Measurements from ENCODE around the gene ASB6. TPM values are rescaled to one million over a fixed set of nuclear protein-coding genes. Genes with fewer than 3 reads are reported as not detected.
A peak's percentile ranks its signal among the peaks of the same experiment; 100 is the strongest.
"Not testable (repeated sequence)": the region's sequence is repeated elsewhere in the genome, so short reads cannot be mapped to it uniquely, and the experiment has no call there.

ASB6 gene
- total RNA-seq, 2 donors from 2014 or later: 21.9 to 28.7 TPM

GRCh38 chr9:129596541-129597331, 45.2 kb downstream of the ASB6 start:
- H3K27me3 Mint-ChIP-seq: no peaks in the 10 kb centered on the region
- no peaks in the 10 kb centered on the region for H3K36me3 Mint-ChIP-seq (ENCODE audit: low read depth)
- peak; percentile 12 for ATAC-seq
- H3K4me1 Mint-ChIP-seq: peaks cover 30% of the 10 kb centered on the region
- no peaks in the 10 kb centered on the region for H3K9me3 ChIP-seq (ENCODE audit: control insufficient read depth, low read length, poor library complexity, severe bottlenecking)
- no peak for DNase-seq
- H3K4me3 Mint-ChIP-seq: peak overlapping the region; percentile 66
- peak overlapping the region; percentile 47 for H3K27ac Mint-ChIP-seq

- no peaks in the 10 kb centered on the region for H3K36me3 Mint-ChIP-seq (ENCODE audit: low read depth)
- peak overlapping the region; percentile 66 for H3K4me3 Mint-ChIP-seq
- peak overlapping the region; percentile 47 for H3K27ac Mint-ChIP-seq
- no peak for ATAC-seq
- no peaks in the 10 kb centered on the region for H3K9me3 ChIP-seq (ENCODE audit: control insufficient read depth, low read length, poor library complexity, severe bottlenecking)
- no peaks in the 10 kb centered on the region for H3K27me3 Mint-ChIP-seq
- no peak for DNase-seq
- peaks cover 29% of the 10 kb centered on the region for H3K4me1 Mint-ChIP-seq
Measured at GRCh38 chr9:129595903-129596540, 45.9 kb downstream of the ASB6 start.

DNA sequence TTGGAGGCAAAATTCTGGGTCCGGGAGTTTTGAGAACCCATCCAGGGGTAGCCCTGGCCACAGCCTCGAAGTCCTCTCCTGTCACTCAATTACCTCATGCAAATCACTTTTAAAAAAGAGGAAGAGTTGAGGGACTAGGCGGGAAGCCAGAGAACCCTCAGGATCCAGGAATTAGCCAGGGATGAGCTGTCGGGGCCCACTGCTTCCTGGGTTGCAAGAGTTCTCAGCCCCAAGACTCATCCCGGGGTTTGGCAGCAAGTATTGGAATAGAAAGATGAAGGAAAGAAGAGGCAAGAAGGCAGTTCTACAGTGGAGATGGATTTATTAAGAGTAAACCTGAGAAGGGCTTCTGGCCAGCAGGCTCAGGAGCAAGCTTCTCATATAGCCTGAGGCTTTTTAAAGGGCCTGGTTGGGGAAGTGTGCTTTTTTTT, 46.6 kb downstream of the ASB6 start:
- H3K27me3 Mint-ChIP-seq: peaks cover 4% of the 10 kb centered on the region

GRCh38 chr9:129594632-129595031, 47.3 kb downstream of the ASB6 start:
- ATAC-seq (no peak), DNase-seq (no peak)
- H3K27ac Mint-ChIP-seq: no peak overlapping the region
- no peak overlapping the region for H3K4me3 Mint-ChIP-seq
- no peaks in the 10 kb centered on the region for H3K36me3 Mint-ChIP-seq (ENCODE audit: low read depth)
- peaks cover 33% of the 10 kb centered on the region for H3K4me1 Mint-ChIP-seq
- H3K9me3 ChIP-seq (ENCODE audit: control insufficient read depth, low read length, poor library complexity, severe bottlenecking): no peaks in the 10 kb centered on the region
- peaks cover 8% of the 10 kb centered on the region for H3K27me3 Mint-ChIP-seq

More for the DNA sequence above, 46.6 kb downstream of the ASB6 start:
- peak overlapping the region; percentile 47 for H3K27ac Mint-ChIP-seq
- H3K4me3 Mint-ChIP-seq: no peak overlapping the region
- no peak for DNase-seq
- peaks cover 30% of the 10 kb centered on the region for H3K4me1 Mint-ChIP-seq
- H3K36me3 Mint-ChIP-seq (ENCODE audit: low read depth): no peaks in the 10 kb centered on the region
- no peaks in the 10 kb centered on the region for H3K9me3 ChIP-seq (ENCODE audit: control insufficient read depth, low read length, poor library complexity, severe bottlenecking)
- ATAC-seq: no peak

DNA sequence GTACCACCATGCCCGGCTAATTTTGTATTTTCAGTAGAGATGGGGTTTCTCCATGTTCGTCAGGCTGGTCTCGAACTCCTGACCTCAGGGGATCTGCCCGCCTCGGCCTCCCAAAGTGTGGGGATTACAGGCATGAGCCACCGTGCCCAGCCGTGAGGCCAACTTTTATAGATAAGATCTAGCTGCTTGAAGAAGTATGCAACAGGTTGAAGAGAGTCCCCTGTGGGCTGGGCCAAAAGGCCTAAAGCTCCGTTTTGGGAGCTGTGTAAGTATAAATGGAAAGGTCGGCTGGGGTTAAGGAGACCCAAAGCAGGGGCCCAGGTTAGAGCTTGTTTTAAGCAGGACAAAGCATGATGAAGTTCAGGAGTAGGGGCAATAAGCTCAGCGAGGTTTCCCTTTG, 49.2 kb downstream of the ASB6 start:
- ATAC-seq; H3K9me3 ChIP-seq (ENCODE audit: control insufficient read depth, low read length, poor library complexity, severe bottlenecking); H3K36me3 Mint-ChIP-seq (ENCODE audit: low read depth); H3K4me3 Mint-ChIP-seq; DNase-seq: not testable (repeated sequence)
- peaks cover 12% of the 10 kb centered on the region for H3K27me3 Mint-ChIP-seq
- peaks cover 35% of the 10 kb centered on the region for H3K4me1 Mint-ChIP-seq
- H3K27ac Mint-ChIP-seq: peak overlapping the region; percentile 49

GRCh38 chr9:129591916-129592315, 50.0 kb downstream of the ASB6 start:
- Mint-ChIP-seq H3K4me1 (peaks cover 38% of the 10 kb centered on the region), H3K27ac (no peak overlapping the region), H3K4me3 (no peak overlapping the region), H3K27me3 (peaks cover 12% of the 10 kb centered on the region), H3K36me3 (ENCODE audit: low read depth) (no peaks in the 10 kb centered on the region)
- ATAC-seq (no peak), DNase-seq (no peak)
- H3K9me3 ChIP-seq (ENCODE audit: control insufficient read depth, low read length, poor library complexity, severe bottlenecking): no peaks in the 10 kb centered on the region

- H3K36me3 Mint-ChIP-seq (ENCODE audit: low read depth): no peaks in the 10 kb centered on the region
Measured at GRCh38 chr9:129590466-129590865, 51.5 kb downstream of the ASB6 start.

GRCh38 chr9:129587487-129588262, 54.3 kb downstream of the ASB6 start:
- ATAC-seq (no peak), DNase-seq (no peak)
- Mint-ChIP-seq H3K4me1 (peaks cover 42% of the 10 kb centered on the region), H3K27ac (peak overlapping the region; percentile 78), H3K27me3 (peaks cover 12% of the 10 kb centered on the region), H3K36me3 (ENCODE audit: low read depth) (no peaks in the 10 kb centered on the region), H3K4me3 (no peak overlapping the region)
- H3K9me3 ChIP-seq (ENCODE audit: control insufficient read depth, low read length, poor library complexity, severe bottlenecking): no peaks in the 10 kb centered on the region

More at GRCh38 chr9:129590466-129590865, 51.5 kb downstream of the ASB6 start:
- Mint-ChIP-seq H3K4me3 (no peak overlapping the region), H3K27ac (peak overlapping the region; percentile 59), H3K27me3 (peaks cover 12% of the 10 kb centered on the region), H3K4me1 (peaks cover 37% of the 10 kb centered on the region)
- ATAC-seq (no peak), DNase-seq (no peak)
- H3K9me3 ChIP-seq (ENCODE audit: control insufficient read depth, low read length, poor library complexity, severe bottlenecking): no peaks in the 10 kb centered on the region

- H3K4me1 Mint-ChIP-seq: peaks cover 46% of the 10 kb centered on the region
- H3K27ac Mint-ChIP-seq: peak overlapping the region; percentile 78
- no peaks in the 10 kb centered on the region for H3K36me3 Mint-ChIP-seq (ENCODE audit: low read depth)
- no peaks in the 10 kb centered on the region for H3K9me3 ChIP-seq (ENCODE audit: control insufficient read depth, low read length, poor library complexity, severe bottlenecking)
- peak overlapping the region; percentile 7 for H3K4me3 Mint-ChIP-seq
- DNase-seq: no peak
- ATAC-seq: peak; percentile 52
- H3K27me3 Mint-ChIP-seq: peaks cover 12% of the 10 kb centered on the region
Measured at GRCh38 chr9:129586685-129587084, 55.3 kb downstream of the ASB6 start.

DNA sequence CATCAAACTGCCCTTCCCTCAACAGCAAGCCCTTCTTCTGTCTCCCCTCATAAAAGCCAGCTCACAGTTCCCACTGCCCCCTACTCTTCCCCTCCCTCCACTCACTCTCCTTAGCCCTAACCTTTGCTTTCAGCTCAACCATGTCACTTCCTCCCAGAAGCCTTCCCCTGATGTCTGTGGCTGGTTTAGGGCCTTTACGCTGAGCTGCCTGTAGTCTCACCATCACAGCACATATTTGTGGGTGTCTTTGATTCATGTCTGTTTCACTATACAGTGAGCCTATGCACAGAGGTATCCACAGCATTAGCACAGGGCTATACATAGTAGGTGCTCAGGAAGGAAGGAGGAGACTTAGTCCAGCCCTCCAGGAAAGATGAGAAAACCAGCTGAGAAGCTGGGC, 55.7 kb downstream of the ASB6 start:
- peaks cover 12% of the 10 kb centered on the region for H3K27me3 Mint-ChIP-seq
- no peak overlapping the region for H3K27ac Mint-ChIP-seq
- no peaks in the 10 kb centered on the region for H3K36me3 Mint-ChIP-seq (ENCODE audit: low read depth)
- DNase-seq (no peak), ATAC-seq (peak; percentile 47)
- peak overlapping the region; percentile 7 for H3K4me3 Mint-ChIP-seq
- no peaks in the 10 kb centered on the region for H3K9me3 ChIP-seq (ENCODE audit: control insufficient read depth, low read length, poor library complexity, severe bottlenecking)
- H3K4me1 Mint-ChIP-seq: peaks cover 48% of the 10 kb centered on the region

- H3K27me3 Mint-ChIP-seq: peaks cover 8% of the 10 kb centered on the region
- no peak for ATAC-seq
- H3K4me3 Mint-ChIP-seq: no peak overlapping the region
Measured at GRCh38 chr9:129585352-129585751, 56.6 kb downstream of the ASB6 start.

More at GRCh38 chr9:129585352-129585751, 56.6 kb downstream of the ASB6 start:
- H3K27ac Mint-ChIP-seq: no peak overlapping the region
- peaks cover 51% of the 10 kb centered on the region for H3K4me1 Mint-ChIP-seq
- H3K9me3 ChIP-seq (ENCODE audit: control insufficient read depth, low read length, poor library complexity, severe bottlenecking): no peaks in the 10 kb centered on the region
- no peak for DNase-seq
- no peaks in the 10 kb centered on the region for H3K36me3 Mint-ChIP-seq (ENCODE audit: low read depth)
